AML-193 (cell line): ENCODE data around the gene PAX8.

Experiments used
- DNase-seq, 2 experiments: peaks; one replicate each; lab custom pipeline; 2025; lab: John Stamatoyannopoulos, UW

PAX8 gene

DNA sequence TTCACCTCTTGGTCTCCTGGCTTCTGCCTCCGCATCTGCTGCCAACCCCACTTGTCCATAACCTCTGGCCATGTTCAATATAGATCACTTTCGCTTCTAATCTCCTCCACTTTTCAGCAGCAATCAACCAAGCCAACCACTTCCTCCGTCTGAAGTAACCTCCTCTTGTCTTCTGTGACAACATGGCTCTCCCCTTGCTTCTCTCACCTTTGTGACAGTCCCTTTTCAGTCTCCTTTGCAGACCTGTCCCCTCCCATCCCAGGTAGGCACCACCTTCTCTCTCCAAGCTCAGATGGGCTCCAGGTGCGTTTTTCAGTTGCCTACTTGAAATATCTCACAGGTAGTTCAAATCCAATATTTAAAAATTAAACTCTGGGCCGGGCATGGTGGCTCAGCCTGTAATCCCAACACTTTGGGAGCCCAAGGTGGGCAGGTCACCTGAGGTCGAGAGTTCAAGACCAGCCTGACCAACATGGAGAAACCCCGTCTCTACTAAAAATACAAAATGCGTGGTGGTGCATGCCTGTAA, 109.7 kb downstream of the PAX8 start:
- DNase-seq: no peak

DNA sequence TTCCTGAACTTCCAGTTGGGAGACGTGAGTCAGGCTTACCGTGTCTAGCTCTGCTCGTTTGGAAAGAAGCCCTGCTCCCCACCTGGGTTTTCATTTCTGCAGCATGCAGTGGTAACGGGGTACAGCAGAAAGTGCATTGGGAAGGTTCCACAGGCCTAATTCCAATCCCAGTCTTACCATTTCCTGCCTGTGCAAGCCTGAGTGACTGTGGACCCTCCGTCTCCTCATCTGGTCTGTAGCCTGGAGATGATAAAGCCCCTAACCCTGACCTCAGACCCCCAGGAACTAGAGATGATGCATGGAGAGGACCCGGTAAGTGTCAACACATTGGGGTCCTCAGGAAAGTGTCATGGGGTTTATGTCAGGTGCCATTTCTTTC, 110.8 kb downstream of the PAX8 start:
- DNase-seq: no peak

DNA sequence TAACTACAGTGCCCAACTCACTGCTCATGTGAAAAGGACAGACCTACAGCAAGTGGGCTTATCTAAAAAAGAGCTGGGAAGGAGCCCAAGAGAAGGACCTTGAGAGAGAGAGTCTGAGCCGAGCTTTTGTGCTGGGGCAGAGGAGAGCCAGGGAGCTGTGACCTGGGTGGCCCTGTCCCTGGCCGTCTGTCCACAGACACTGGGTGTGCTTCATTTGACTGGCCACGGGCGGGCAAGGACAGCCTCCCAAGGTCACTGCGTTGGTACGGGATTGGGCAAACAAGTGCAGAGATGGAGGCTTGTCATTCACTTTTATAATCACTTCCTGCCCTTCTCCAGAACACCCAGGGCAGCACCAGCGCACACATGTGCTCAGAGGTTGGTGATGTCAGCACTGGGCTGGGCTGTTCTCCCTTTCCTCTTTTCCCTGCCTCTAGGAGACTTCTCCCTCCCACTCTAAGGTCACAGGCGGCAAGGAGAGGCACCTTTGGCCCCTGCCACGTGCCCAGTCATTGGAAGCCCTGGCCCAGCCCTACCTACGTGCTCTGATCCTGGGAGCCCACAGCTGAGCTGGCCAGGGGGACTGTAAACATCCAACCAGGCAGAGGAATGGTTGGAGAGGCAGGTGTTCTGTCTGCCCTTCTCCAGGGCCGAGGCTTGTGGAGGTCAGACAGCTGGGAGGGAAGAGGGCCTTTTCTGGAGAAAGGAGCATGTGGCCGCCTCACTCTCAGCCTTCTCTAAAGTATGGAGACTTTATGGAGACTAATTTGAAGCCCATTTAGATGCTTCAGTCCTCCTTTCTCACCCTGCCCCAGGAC, 111.4 kb downstream of the PAX8 start:
- no peak for DNase-seq

DNA sequence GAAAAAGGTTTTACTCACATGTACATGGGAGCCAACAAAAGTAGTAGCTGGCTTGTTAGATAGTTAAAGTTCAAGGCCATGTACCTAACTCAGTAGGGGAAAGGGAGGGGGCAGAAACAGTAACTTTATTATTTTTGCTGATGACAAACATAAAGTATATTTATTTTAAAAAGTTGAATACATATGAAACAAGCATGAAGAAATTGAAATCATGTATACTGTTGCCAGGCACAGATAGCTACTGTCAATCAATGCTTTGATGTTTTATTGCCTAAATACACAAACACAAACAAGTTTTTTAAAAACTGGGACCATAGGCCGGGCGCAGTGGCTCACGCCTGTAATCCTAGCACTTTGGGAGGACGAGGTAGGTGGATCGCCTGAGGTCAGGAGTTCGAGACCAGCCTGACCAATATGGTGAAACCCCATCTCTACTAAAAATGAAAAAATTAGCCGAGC, 112.5 kb downstream of the PAX8 start:
- DNase-seq: no peak
